Putamen (tissue), 1 donor: ENCODE measurements around the gene TMEM183A.

ENCODE experiments used
- DNase-seq: peaks from one replicate; pipeline ENCODE4 v3.0.0-alpha.2; 2016; ENCODE audit warnings: low spot score

TMEM183A gene

DNA sequence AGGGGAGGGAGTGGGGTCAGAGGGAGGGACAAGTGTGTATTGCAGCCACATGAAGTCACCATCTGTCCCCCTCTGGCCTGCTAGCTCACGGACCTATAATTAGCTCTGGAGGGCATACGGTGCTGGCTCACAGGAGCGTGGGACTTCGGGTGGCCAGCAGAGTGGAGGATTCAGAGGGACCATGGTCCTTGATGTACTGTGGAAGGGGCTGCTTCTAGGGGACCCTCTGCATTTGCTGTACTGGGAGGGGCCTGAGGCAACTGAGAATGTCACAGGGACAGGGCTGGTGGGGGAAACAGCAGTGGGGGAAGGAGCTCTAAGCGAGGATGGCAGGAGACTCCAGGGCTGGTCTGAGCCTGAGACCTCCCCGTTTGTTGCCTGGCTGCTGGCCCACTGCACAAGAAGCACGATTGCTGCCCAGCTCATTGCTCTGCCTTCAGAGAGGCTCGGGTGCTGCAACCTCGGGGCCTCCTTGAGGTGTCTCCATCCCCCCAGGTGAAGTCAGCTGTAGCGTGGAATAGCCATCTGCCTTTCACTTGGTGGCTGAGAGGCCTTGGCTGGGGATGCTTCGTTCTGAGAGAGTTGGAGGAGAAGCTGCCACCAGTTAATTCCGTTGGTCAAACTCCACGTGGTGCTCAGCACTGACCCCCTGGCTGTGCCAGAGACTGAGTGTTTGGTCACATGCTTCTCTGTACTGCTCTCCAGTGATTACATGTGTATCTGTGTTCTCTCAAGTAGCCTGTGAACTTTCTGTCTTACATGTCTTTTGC, 21.8 kb downstream of the TMEM183A start:
- DNase-seq: no peak

DNA sequence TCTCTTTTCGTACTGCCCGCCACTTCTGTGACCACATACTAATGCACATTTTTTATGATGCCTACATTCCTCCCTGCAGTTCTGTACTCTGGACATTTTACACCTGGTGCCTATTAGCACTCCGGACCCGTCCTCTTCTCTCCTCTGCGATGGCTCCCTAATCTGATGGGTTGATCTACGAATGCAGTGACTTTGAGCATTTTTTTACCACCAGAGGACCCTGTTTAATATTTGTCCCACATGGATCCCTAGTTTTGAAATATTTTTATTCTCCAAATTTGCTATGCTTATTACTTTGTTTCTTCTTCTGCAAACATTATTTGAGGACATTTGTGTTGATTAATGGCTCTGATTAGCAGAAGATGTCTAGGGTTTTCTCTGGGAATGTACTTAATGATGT, 24.3 kb downstream of the TMEM183A start:
- DNase-seq: no peak

DNA sequence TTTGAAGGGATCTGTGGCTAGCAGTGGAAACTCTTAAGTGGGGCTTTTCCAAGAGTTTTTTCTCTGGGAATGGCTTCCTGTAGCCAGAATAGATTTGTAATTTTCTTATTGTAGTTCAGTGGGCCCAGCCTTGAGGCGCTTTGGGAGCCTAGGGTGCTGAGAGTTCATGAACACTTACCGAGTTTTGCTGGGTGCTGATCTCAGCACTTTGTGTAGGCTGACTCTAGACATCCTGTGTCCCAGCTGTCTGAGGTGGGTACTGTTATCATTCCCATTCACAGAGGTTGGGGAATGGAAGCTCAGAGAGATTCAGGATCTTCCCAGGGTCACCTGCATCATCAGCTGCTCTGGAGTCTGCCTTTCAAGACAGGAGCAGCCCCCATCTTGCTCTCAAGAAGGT, 26.1 kb downstream of the TMEM183A start:
- no peak for DNase-seq

DNA sequence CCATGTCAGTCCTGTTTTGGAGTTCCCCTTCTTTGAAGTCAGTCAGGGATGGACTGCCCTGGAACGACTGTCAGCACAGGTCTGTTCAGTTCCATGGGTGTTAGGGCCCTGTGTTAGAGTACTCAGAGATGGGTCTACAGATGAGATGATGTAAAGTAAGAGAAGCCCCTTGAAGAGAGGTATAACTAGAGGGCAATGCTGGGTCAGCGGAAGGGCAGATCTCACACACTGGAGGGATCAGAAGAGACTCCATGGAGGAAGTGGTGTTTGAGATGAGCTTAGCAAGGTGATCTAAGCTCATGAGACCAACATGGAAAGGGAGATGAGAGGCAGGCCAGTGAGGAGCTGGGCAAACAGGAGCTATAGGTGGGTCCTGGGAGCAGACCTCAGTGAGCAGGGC, 26.7 kb downstream of the TMEM183A start:
- DNase-seq: no peak

DNA sequence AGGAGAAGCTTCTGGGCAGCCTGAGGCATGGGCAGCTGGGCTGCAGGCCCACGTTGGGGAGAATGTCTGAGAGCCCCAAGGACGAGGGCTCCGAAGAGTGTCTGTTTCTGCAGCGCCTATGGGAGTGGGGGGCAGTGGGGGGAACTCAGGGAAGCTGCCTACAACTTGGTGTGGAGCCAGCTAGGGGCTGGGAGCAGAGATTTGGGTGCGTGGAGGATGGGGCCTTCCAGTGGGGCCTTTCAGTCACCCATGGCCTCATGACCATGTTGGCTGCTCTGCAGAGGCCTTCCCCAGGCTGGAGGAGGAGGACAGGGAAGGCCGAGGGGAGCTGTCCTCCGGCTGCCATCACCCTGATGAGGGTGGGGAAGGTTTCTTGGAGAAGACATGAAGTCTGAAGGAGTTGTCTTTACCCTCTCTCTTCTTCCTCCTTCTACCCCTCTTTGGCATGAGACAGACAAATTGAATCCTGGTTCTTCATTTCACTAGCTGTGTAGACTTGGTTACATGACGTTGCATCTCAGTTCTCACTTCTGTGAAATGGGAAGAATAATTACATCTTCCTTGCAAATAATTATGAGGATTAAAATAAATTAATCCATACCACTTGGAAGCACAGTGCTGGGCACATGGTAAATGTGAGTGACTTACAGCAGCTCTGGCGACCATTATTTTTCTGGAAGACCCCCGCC, 27.4 kb downstream of the TMEM183A start:
- DNase-seq: no peak

DNA sequence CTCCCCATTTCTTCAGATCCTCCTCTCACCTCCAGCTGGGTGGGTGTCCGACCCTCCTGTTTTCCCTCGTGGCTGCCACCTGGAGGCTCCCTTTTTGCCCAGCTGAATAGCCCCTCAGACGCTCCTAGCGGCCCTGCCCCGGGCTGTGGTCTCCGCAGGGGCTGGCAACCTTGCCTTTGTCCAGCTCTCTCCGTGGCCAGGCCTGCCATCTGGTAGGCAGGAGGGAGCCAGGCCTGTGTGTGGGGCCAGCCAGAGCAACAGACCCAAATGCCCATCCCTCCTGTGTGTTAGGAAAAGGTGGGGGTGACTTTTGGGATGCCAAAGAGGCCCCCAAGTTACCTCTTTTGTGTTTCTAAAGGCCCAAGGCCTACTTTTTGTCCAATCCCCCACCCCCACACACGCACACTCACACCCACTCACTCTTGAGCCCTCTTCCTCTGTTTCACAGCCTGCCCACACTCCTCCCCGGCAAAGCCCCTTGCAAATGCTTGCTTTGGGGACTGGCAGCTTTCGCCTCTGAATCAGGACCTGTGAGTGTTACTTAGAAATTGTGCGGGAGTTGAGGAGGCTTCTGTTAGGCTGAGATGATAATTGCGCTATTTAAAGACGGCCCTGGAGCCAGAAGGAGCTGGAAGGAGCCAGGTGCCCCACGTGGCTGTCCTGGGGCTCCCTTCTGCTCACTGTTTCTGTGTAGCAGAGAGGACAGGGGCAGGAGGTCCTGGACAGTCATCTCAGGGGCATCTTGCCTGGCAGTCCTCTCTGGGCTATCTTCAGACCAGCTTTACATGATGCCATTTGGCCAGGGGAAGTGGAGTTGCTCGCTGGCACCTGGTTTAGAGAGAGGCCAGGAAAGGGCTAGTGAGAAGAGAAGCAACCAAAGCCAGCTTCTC, 28.2 kb downstream of the TMEM183A start:
- no peak for DNase-seq

DNA sequence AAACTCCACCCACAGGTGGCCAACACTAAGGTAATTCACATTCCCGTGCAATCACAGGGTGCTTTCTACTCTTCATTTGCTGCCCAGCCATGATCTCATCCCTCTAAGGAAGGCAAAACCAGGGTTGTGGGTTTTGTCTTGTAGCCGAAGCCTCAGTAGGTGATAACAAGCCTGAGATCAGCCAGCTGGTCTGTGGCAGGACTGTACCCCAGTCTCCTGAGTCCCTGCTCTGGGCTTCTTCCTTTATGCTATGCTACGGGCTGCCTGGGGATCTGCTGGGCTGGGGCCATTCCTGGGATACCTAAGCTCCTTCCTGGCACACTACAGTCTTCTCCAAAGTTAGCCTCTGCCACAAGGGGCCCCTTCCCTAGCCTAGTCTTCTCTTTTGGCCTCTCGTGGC, 29.0 kb downstream of the TMEM183A start:
- DNase-seq: no peak

DNA sequence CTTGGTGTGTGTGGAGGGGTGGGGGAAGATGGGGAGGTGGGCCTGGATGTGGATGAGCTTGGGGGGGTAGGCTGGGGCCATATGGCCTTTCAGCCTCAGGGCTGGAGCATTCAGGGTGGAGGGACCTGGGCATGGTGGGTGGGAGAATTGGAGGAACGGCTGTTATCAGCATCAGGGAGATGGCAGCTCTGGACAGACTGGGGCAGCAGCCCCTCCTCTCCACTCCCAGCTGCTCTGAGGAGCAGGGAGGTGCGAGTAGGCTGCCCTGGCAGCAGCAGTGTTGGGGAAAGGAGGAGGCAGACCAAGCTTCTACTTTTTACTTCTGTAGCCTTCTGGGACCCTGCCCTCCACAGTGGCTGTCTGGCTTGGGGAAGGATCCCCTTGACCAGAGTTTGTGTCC, 29.4 kb downstream of the TMEM183A start:
- DNase-seq: no peak

DNA sequence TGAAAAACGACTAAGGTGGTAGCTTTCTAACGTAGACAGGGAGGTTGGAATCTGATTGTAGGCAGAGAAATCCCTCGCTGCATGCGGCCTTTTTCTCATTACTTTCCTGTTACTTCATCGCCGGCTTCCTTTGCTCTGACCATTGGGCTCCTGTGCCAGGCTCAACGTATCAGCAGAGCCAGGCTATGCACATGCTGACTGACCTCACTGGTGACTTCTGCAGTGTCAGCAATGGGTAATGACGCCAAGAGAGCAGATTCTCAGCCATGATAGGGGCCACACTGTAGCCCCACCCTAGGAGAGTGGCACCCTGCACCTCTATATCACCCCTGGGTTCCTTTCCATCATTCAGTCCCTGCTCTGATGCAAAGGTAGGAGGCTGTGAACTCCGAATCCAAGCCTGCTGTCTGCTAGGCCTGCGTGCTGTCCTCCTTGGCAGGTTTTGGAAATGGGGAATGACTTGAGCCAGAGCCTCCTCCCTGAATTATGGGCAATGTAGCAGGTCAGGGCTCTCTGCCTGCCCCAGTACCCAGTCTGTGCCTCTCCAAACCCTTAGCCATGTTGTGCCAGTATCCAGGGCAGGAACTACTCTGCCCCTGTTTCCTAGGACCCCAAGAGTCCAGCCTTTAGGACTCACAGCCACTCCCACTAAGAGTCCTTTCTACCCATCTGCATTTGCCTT, 30.5 kb downstream of the TMEM183A start:
- DNase-seq: no peak

DNA sequence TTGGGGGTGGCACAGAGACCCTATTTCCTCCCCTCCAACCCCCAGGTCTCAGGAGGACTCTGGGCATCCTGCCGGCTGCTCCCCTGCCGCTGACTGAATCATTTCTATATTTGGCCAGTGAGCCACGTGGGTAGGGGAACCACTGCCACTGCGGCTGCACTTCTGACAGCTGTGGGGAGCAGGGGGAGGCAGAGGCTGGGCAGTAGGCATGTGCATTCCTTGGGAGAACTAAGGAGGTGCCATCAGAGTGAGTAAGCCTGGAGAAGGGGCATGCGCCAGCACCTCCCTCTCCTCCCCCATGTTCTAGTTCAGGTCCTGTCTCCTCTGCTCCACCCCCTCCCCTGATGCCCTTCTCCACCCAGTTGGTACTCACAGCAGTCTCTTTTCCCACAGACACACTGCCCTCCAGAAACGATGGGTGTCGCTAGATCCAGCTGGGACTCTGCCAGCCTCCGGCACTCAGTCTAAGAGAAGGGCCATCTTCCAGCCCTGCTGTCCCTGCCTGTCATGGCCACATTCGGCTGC, 31.1 kb downstream of the TMEM183A start:
- peak; percentile 54 for DNase-seq

DNA sequence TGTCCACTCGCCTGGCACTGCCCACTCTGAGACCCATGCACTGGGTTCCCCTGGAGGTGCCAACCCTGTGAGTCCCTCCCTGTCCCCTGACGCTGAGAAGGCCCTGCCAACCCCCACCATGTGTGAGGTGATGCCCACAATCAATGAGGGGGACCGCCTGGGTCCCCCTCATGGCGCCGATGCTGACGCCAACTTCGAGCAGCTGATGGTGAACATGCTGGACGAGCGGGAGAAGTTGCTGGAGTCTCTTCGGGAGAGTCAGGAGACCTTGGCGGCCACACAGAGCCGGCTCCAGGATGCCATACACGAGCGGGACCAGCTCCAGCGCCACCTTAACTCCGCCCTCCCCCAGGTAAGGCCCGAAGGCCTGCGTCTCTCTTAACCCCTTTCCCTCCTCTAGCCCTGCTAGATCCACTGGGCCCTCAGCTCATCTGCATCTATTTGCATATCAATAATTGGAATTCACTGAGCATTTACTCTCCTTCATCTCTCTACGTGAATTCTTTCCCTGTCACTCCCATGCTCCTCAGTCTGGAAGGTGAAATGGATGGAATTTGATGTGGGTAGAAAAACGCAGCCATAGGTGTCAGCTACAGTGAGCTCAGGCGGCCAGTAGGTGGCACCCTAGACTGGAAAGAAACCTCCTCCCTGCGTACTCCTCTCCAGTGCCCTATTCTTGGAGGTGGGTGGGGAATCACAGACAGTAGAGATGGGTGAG, 31.9 kb downstream of the TMEM183A start:
- peak; percentile 76 for DNase-seq

DNA sequence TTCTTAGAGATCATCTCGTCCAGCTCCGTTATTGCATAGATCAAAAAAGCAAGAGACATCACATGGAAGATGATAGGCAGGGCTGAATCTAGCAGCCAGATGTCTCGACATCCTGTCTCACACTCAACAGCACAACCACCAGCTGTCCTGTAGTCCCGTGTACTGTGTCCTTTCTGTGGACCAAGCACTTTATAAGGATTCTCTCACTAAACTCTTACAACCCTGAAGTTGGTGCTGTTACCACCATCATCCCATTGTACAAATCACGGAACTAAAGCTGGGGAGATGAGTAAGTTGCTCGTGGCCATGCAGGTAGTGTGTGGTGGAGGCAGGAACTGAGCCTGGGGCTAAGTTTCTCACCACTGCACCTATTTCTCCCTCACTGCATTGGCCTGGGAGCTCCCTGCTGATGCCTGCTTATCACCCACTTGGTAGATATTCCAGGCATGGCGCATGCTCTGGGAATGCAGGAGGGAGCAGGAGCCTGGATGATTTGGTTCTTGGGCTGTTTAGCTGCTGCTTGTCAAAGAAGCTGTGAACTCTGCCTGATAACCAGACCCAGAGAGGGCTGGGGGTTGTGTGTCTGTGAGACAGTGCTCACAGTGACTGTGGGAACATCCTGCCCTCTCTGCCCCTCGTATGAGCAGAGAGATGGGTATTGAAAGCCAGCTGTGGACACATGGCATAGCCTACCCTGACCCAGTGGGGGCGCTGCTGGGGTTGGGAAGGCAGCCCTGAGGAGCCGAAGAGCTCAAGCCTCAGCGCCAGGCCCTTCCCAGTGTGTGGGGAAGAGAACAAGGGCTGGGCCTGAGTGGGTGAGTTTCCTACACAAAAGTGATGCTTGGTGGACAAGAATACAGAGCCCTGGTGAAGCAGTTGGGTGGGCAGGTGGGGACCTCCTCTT, 32.7 kb downstream of the TMEM183A start:
- no peak for DNase-seq

DNA sequence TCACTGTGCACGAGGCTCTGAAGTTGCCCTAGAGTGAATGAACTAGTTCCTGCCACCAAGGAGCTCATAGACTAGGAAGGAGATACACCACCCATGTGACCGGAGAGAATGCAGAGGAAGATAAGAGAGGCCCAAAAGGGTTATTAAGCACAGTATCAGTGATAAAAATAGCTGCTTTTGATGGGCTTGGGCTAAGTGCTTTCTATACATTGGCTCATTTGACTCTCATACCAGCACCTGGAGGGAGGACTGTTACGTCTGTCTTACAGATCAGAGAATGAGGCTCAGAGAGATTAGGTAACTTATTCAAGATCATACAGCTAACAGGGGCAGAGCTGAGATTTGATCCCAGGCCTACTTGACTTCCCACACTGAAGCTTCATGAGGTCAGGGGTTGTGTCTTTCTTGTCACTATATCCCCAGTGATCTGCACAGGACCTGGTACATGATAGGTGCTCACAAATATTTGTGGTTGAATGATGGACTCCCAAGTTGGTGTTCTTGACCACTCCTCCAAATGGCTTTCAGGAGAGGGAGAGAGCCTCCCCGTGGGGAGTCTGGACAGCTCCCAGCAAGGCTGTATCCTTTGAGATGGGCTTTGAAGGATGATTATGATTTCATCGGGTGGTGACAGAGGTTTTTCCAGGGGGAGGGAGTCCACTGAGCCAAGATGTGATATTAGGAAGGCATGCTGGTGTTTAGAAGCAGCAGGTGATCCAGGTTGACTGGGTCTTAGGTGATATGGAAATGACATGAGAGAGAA, 33.5 kb downstream of the TMEM183A start:
- no peak for DNase-seq

DNA sequence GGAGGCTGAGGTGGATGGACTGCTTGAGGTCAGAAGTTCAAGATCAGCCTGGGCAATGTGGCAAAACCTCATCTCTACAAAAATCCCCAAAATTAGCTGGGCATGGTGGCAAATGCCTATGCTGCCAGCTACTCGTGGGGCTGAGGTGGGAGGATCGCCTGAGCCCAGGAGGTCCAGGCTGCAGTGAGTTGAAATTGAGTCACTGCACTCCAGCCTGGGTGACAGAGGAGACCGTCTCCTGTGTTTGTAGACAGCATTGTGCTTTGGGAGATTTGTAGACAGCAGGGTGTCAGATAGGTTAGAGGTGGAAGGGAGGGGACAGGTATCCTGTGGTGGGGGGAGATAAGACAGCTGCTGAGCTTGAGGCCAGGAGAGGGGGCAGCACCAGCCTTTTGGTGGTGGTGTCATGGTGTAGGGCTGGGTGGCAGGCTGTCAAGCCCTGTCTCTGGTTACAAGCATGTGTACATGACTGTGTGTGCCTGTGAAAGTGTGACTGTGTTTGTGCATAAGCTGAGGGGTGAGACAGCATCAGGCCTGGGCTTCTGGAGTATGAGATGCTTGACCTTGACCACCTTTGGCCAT, 34.3 kb downstream of the TMEM183A start:
- no peak for DNase-seq

DNA sequence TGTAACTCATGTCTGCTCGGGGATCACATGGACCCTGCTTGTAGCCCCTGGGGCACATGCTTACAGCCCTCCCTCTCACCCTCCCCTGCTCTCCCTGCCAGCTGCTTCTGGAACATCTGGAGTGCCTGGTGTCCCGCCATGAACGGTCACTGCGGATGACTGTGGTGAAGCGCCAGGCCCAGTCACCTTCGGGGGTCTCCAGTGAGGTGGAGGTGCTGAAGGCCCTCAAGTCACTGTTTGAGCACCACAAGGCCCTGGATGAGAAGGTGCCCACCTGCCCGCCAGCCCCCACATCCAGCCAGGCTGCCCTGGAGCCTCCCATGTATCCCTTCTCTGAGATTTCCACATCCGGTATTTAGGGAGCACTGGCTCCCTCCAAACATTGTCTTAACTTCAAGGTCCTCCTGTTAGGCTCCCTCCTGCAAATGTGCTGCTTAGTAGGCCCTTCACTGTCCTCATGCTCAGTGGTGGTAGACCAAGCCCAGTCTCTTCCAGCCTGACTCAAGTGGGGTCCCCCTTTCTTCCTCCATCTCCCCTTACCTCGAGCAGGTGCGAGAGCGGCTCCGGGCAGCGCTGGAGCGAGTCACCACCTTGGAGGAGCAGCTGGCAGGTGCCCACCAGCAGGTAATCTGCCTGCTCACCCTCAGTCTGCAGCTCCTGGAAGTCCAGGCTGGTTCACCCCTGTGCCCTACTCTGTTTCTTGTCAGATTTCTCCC, 36.8 kb downstream of the TMEM183A start:
- no peak for DNase-seq

DNA sequence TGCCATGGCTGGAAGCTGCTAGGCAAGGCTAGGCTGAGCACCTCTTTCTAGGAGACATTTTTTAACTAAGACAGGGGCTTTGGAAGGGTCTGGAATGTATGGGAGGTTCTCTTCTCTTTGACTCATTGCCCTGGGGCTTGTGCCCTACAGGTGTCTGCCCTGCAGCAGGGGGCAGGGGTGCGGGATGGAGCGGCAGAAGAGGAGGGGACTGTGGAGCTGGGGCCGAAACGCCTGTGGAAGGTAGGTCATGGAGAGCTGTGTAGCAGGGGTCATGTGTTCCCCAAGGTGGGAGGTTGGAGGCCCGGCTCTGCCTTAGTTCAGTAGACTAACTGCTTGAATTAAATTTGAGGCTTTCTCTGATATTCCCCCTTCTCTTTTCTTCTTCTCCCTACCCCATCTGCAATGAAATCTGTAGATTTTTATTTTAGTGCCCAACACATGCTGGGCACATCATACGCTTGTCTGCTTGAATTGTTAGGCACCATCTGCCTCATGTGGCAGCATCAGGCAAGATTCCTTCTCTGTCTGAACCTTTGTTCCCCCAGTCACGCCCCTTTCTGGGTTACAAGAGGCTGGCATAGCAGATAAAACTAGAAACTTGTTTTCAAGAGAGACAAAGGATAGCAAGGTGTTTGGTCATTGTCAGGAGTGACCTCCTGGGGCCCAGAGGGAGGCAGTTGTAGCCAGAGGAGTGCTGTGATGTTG, 37.5 kb downstream of the TMEM183A start:
- no peak for DNase-seq

DNA sequence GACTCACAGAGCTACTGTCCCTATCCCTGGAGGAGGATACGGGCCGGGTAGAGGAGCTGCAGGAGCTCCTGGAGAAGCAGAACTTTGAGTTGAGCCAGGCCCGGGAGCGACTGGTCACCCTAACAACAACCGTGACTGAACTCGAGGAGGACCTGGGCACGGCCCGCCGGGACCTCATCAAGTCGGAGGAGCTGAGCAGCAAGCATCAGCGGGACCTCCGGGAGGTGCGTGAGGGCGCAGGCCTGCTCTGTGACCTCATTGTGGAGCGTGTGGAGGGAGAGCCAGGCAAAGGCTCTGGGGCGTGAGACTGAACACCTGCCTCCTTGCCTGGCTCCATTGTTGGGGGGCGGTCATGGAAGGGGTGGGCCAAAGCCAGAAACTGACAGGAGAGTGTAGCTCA, 38.2 kb downstream of the TMEM183A start:
- DNase-seq: no peak
